Central memory CD8-positive, alpha-beta T cell (primary cell): ENCODE measurements around the gene PDZD8.
A peak's percentile ranks its signal among the peaks of the same experiment; 100 is the strongest.
"Not testable (repeated sequence)": the region's sequence is repeated elsewhere in the genome, so short reads cannot be mapped to it uniquely, and the experiment has no call there.

Experiments
- ATAC-seq: fragments of 150-1000 bp; cut with Tn5 transposase; replicated peaks from 2 replicates; pipeline ENCODE4 v1.10.0; 2022; ENCODE audit warnings: mild to moderate bottlenecking, moderate FRiP score, moderate number of reproducible peaks; ENCODE audit not compliant: poor library complexity, severe bottlenecking; ENCODE audit errors: extremely low read depth
- DNase-seq, 2 donors: peaks; one replicate each; pipeline ENCODE4 v3.0.0; 2021; ENCODE audit warnings: low spot score in 2 of 2
- H3K27ac Mint-ChIP-seq: one replicate; pipeline ENCODE4 v1.8.0; 2022; ENCODE audit warnings: low read depth, mild to moderate bottlenecking, moderate library complexity, mixed read lengths
- H3K27me3 Mint-ChIP-seq: one replicate; pipeline ENCODE4 v1.8.0; 2022; ENCODE audit warnings: mixed read lengths
- H3K36me3 Mint-ChIP-seq: one replicate; pipeline ENCODE4 v1.8.0; 2022; ENCODE audit warnings: mild to moderate bottlenecking, moderate library complexity, mixed read lengths; ENCODE audit not compliant: insufficient read depth
- H3K4me1 Mint-ChIP-seq: one replicate; pipeline ENCODE4 v1.8.0; 2022; ENCODE audit warnings: mixed read lengths
- H3K4me3 Mint-ChIP-seq: one replicate; pipeline ENCODE4 v1.8.0; 2022; ENCODE audit warnings: mild to moderate bottlenecking, moderate library complexity, mixed read lengths
- H3K9me3 Mint-ChIP-seq: one replicate; pipeline ENCODE4 v1.8.0; 2022; ENCODE audit warnings: mixed read lengths

PDZD8 gene

GRCh38 chr10:117249493-117250093, 125.6 kb downstream of the PDZD8 start:
- Mint-ChIP-seq H3K4me3 (no peak overlapping the region), H3K27me3 (peaks cover 76% of the 10 kb centered on the region), H3K4me1 (peaks cover 7% of the 10 kb centered on the region), H3K9me3 (no peaks in the 10 kb centered on the region), H3K36me3 (peaks cover 1% of the 10 kb centered on the region), H3K27ac (no peak overlapping the region)
- ATAC-seq (no peak), DNase-seq (no peak)

DNA sequence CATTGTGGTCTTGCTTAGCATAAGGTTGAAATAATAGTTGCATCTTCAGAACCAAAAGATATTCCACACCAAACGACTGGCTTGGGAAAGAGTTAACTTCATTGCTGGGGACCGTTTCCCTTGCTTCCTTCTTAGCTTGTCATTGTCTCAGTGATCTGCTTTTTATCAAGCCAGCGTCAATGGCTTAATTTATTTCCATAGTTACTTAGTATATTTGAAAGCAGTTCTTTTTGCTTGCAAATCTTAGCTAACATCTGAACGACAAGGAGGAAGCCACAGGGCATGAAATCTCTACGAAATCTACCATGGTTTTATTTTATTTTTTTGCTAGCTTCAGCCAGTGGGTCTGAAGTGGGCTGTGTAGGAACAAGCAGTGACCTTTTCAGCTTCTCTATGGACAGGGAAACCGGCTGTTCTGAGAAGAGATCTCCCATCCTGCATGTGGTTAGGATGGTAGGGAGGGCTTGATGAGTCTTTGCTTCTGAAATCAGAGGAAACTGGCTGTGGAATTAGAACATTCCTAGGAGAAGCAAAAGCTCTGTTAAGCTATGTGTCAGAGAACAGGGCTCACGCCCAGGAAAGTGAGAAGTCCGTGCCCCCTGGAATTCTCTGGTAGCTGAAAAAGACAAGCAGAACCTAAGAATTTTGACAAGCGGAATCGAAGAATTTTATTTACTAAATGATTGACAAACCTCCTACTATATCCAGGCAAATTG, 126.3 kb downstream of the PDZD8 start:
- no peak for DNase-seq
- no peak overlapping the region for H3K4me3 Mint-ChIP-seq
- H3K36me3 Mint-ChIP-seq = peaks cover 1% of the 10 kb centered on the region
- H3K9me3 Mint-ChIP-seq = no peaks in the 10 kb centered on the region
- peaks cover 76% of the 10 kb centered on the region for H3K27me3 Mint-ChIP-seq
- H3K27ac Mint-ChIP-seq = no peak overlapping the region
- H3K4me1 Mint-ChIP-seq = peaks cover 7% of the 10 kb centered on the region
- no peak for ATAC-seq

DNA sequence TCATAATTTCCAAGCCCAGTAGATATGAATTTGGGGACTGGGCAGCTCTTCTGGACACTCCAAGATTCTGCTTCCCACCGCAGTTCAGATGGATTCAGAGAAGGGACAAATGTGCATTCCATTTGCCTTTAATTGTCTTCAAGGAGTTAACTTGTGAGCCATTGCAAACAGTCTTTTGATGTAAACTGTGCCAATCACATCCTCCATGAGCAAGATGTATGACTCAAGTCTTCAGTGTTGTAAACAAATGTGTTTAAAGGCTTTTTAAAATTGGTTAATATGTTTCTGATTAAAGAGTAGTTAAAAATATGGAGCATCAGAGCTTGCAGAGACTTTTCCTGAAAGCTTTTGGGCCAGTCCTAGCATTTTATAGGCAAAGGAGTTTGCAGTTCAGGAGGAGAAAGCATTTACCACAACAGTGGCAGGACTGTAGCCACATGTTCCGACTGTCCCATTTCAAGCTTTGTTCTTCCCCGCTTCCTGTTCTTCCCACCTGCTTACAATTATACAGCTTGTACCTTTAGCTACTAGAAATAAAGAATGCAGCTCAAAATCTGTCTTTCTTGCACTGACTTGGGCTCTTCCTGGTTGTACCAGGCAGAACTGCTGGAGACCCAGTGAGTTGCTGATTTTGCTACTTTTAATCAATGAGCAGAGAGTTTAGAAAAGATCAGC, 128.1 kb downstream of the PDZD8 start:
- no peak for DNase-seq
- Mint-ChIP-seq H3K27ac (no peak overlapping the region), H3K4me3 (no peak overlapping the region), H3K4me1 (peaks cover 7% of the 10 kb centered on the region), H3K9me3 (no peaks in the 10 kb centered on the region), H3K36me3 (no peaks in the 10 kb centered on the region), H3K27me3 (peaks cover 81% of the 10 kb centered on the region)
- no peak for ATAC-seq

DNA sequence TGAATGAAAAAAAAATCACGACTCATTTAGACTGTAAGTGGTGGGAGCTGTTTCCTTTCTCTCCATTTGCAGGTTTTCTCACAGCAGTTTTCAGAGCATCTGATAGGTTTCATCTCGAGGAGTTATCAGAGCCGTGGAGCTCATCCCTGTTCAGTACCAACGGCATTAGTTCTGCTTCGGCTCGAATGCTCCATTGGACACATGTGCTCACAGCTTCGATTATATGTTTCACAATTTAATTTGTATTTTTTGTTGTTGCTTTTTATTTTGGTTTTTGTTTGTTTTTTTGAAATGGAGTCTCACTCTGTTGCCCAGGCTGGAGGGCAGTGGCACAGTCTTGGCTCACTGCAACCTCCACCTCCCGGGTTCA, 132.8 kb downstream of the PDZD8 start:
- ATAC-seq (no peak), DNase-seq (no peak)
- H3K4me3 Mint-ChIP-seq = no peak overlapping the region
- H3K36me3 Mint-ChIP-seq = no peaks in the 10 kb centered on the region
- no peak overlapping the region for H3K27ac Mint-ChIP-seq
- peaks cover 66% of the 10 kb centered on the region for H3K27me3 Mint-ChIP-seq
- H3K9me3 Mint-ChIP-seq = no peaks in the 10 kb centered on the region
- H3K4me1 Mint-ChIP-seq = no peaks in the 10 kb centered on the region

DNA sequence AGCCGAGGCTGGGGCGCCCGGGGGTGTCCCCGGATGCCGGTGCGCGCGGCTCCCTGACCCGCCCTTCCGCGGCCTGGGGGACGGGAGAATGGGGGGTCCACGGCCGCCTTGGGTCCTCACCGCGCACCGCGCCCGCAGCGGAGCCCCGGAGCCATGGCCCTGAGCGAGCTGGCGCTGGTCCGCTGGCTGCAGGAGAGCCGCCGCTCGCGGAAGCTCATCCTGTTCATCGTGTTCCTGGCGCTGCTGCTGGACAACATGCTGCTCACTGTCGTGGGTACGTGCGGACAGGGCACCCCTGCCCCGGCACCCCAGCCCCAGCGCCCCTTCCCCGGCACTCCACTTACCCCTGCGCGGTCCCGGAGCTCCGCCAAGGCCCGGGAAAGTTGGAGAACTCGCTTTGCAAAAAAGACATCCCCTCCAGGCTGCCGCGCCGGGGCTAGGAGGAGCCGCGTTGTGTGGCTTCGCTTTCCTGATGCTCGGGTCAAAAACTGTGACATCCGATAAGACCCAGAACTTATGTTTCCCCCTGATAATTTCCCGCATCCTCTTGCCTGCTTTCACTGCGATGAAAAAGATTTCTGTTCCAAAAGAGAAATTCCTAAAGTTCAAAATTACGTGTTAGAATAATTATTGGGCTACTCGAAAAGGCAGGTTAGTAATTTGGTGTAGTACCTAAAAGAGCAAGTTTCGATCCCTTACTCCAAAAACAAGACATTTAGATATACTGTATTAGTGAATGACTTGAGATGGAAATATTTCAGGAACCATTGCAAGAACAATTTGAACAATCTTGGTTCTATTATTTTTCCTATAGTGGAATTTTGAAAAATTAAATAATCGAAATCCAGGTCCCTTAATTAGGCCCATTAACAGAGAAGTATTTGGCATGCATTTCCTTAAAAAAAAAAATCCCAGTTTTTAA, 133.4 kb downstream of the PDZD8 start:
- Mint-ChIP-seq H3K4me1 (no peaks in the 10 kb centered on the region), H3K4me3 (peak overlapping the region; percentile 12), H3K36me3 (no peaks in the 10 kb centered on the region), H3K27ac (no peak overlapping the region), H3K27me3 (peaks cover 63% of the 10 kb centered on the region), H3K9me3 (no peaks in the 10 kb centered on the region)
- DNase-seq (no peak), ATAC-seq (no peak)

- Mint-ChIP-seq H3K27ac (no peak within 1 kb of the TSS), H3K9me3 (no peaks in the 10 kb centered on the region)
These were observed 134.4 kb downstream of the PDZD8 start, which contains the start of gene SLC18A2 for GRCh38 chr10:117240621-117241529. TSS of gene SLC18A2 (plus strand) at chr10:117241114. CDS start at chr10:117241694, 580 bp downstream.

DNA sequence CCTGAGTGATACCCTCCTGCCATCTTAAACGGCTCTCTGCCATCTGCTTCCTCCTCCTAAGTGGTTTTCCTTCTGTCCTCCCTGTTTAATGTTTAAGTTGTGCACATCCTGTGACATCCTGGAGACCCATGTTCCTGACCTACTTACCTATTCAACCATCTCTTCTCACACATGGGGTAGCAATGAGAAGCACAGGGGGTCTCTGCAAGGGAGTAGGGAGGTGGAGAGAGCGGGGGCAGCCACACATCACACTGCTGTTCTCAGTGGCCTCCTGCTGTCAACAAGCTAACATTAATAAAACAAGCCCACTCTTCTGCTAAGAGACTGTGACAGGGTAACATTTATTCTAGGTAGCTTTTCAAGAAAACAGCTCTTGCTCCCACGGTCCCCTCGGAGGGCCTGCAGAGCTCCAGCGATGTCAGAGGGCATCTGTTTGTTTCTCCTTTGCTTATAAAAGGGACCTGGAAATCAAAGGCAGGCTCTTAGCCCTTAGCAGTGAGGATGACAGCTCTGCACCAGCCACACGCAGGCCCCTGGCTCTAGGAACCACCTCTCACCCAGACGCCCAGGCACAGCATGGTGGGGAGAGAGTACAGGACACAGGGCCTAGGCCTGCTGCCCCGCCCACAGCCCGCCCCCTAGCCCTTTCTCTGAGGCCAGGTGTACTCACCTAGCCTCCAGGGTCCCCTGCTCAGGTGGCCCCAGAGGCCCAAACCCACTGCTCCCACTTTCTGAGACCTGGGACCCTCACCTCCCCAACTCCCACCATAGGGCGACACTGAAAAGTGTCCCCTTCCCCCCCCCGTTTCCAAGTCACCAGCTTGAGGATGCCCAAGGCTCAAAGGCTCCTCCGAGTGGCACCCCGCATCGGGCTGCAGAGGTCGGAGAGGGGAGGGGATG, 135.3 kb downstream of the PDZD8 start:
- Mint-ChIP-seq H3K36me3 (no peaks in the 10 kb centered on the region), H3K27ac (no peak overlapping the region), H3K9me3 (no peaks in the 10 kb centered on the region), H3K4me1 (no peaks in the 10 kb centered on the region), H3K27me3 (peaks cover 62% of the 10 kb centered on the region), H3K4me3 (no peak overlapping the region)
- ATAC-seq (no peak), DNase-seq (no peak)

More at GRCh38 chr10:117240621-117241529, 134.4 kb downstream of the PDZD8 start, which contains the start of gene SLC18A2:
- ATAC-seq (no peak), DNase-seq (no peak)
- H3K36me3 Mint-ChIP-seq = no peaks in the 10 kb centered on the region
- H3K4me1 Mint-ChIP-seq = no peaks in the 10 kb centered on the region
- peak within 1 kb of the TSS; percentile 12 for H3K4me3 Mint-ChIP-seq
- H3K27me3 Mint-ChIP-seq = peaks cover 65% of the 10 kb centered on the region

DNA sequence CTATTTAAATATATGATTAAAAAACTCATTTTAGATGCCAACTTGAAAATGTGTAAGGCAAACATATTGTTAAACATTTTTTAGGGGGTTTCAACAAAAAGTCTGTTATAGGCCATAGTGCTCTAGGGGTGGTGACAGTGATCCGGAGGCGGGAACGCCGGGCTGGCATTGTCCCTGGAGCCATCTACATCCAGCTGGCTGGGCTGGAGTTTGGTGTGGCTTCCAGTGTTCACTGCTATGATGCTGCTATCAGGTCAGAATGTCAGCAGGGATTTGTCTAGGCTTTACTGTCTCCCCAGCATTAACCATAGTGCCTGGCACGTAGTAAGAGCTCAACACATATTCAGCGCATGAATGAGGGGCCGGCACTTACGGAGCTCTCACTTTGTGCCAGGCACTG, 136.2 kb downstream of the PDZD8 start:
- Mint-ChIP-seq H3K27ac (no peak overlapping the region), H3K36me3 (no peaks in the 10 kb centered on the region), H3K4me1 (no peaks in the 10 kb centered on the region), H3K27me3 (peaks cover 61% of the 10 kb centered on the region), H3K4me3 (no peak overlapping the region), H3K9me3 (no peaks in the 10 kb centered on the region)
- no peak for DNase-seq
- no peak for ATAC-seq

- no peak overlapping the region for H3K4me3 Mint-ChIP-seq
- no peak overlapping the region for H3K27ac Mint-ChIP-seq
- no peaks in the 10 kb centered on the region for H3K4me1 Mint-ChIP-seq
- no peaks in the 10 kb centered on the region for H3K9me3 Mint-ChIP-seq
- H3K36me3 Mint-ChIP-seq = no peaks in the 10 kb centered on the region
- H3K27me3 Mint-ChIP-seq = peaks cover 56% of the 10 kb centered on the region
- no peak for ATAC-seq
- no peak for DNase-seq
These were observed 137.7 kb downstream of the PDZD8 start for GRCh38 chr10:117237401-117237991.

DNA sequence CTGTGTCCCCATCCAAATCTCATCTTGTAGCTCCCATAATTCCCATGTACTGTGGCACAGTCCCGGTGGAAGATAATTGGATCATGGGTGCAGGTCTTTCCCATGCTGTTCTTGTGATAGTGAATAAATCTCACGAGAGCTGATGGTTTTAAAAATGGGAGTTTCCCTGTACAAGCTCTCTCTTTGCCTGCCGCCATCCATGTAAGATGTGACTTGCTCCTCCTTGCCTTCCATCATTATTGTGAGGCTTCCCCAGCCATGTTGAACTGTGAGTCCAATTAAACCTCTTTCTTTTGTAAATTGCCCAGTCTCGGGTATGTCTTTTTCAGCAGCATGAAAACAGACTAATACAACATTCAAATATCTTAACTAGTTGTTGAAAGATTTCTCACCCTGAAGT, 145.1 kb downstream of the PDZD8 start:
- not testable (repeated sequence) for H3K9me3 Mint-ChIP-seq, H3K4me1 Mint-ChIP-seq, H3K27ac Mint-ChIP-seq, DNase-seq, H3K4me3 Mint-ChIP-seq, ATAC-seq, H3K36me3 Mint-ChIP-seq
- H3K27me3 Mint-ChIP-seq = peaks cover 80% of the 10 kb centered on the region

- DNase-seq (no peak), ATAC-seq (no peak)
- H3K4me3 Mint-ChIP-seq = no peak overlapping the region
- no peaks in the 10 kb centered on the region for H3K9me3 Mint-ChIP-seq
- H3K4me1 Mint-ChIP-seq = no peaks in the 10 kb centered on the region
- H3K27me3 Mint-ChIP-seq = peaks cover 75% of the 10 kb centered on the region
- no peak overlapping the region for H3K27ac Mint-ChIP-seq
- no peaks in the 10 kb centered on the region for H3K36me3 Mint-ChIP-seq
These were observed 147.0 kb downstream of the PDZD8 start for GRCh38 chr10:117228210-117228609.
